NK-92 (cell line): Measurements from ENCODE around the gene KCNJ6.
"Not testable (repeated sequence)": the region's sequence is repeated elsewhere in the genome, so short reads cannot be mapped to it uniquely, and the experiment has no call there.

ENCODE experiments used
- DNase-seq: peaks from one replicate; lab custom pipeline; 2025; ENCODE audit not compliant: unreplicated experiment; lab: John Stamatoyannopoulos, UW

Gene KCNJ6

DNA sequence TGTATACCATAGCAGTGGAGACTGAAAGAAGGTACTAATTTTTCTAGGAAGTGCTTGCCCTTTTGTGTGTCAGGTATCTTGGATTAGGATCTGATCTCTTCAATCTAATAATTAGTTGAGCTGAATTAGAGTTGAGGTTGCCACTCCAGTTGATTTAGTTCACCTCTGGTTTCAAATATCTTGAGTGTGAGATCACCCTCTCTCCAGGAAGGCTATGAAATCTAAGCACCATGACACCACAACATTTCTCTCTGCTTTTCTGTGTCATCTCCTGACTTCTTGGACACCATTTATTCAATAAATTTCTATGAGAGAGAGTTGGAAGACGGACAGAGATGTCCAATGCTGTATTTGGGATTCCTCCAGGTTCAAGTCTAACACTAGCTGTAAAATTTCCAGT lies 336.9 kb downstream of the KCNJ6 start:
- no peak for DNase-seq

GRCh38 chr21:37578471-37579126 lies 337.7 kb downstream of the KCNJ6 start:
- no peak for DNase-seq

- DNase-seq = not testable (repeated sequence)
Observed at GRCh38 chr21:37576929-37577328, 339.3 kb downstream of the KCNJ6 start.

- DNase-seq = no peak
Observed at GRCh38 chr21:37575580-37575979, 340.7 kb downstream of the KCNJ6 start.

- no peak for DNase-seq
Observed at GRCh38 chr21:37574751-37575150, 341.5 kb downstream of the KCNJ6 start.

GRCh38 chr21:37574316-37574715 lies 341.9 kb downstream of the KCNJ6 start:
- no peak for DNase-seq

GRCh38 chr21:37571442-37571841 lies 344.8 kb downstream of the KCNJ6 start:
- no peak for DNase-seq

GRCh38 chr21:37568916-37569315 lies 347.3 kb downstream of the KCNJ6 start:
- DNase-seq = no peak

- DNase-seq = no peak
Observed at GRCh38 chr21:37568415-37568814, 347.8 kb downstream of the KCNJ6 start.

- DNase-seq = no peak
Observed at GRCh38 chr21:37566790-37567615, 349.3 kb downstream of the KCNJ6 start.

DNA sequence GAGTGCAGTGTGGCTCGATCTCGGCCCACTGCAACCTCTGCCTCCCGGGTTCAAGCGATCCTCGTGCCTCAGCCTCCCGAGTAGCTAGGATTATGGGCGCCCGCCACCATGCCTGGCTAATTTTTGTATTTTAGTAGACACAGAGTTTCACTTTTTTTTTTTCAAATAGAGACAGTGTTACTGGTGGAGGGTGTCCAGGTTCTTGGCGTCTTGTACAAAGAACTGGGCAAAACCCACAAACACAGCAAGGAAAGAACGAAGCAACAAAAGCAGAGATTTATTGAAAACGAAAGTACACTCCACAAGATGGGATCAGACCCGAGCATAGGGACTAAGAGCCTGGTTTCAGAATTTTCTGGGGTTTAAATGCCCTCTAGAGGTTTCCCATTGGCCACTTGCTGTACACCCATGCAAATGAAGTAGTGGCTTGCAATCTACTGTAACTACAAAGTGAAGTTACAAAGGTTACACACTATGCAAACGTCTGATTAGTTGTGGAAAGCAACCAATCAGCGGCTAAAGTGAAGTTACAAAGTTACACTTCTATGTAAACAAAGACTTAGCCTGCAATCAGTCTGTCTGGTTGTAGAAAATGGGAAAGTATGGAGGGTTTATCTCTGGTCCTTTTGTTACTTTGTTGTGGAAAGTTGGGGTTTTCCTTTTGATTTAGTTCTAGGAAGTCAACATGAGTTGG lies 350.6 kb downstream of the KCNJ6 start:
- DNase-seq = no peak

DNA sequence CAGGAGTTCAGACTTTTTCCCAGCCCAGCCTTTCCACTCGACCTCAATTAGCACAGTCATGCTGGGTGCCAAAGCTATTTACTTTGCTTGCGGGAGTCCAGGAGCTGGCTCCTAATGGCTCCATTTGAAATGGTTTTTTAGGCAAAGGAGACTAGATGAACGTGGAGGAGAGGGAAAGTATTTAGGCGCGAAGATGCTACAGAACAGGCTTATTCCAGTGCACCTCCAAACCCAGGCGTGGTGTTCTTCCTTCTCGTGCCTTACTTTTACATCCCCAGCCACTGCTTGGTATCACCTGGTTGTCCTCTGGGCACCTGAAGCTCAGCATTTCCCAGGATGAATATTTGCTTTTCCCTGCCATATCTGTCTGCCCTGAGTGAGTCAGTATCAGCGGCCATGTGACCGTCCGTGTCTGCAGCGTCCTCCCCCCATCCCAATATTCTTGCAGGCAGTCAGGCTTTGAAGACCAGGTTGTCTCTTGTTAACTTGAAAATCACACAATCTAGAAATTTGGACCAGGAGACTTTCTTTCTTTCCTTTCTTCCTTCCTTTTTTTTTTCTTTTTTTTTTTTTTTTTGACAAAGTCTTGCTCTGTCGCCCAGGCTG lies 351.2 kb downstream of the KCNJ6 start:
- DNase-seq = no peak

- DNase-seq = no peak
Observed at GRCh38 chr21:37564341-37564923, 351.8 kb downstream of the KCNJ6 start.

DNA sequence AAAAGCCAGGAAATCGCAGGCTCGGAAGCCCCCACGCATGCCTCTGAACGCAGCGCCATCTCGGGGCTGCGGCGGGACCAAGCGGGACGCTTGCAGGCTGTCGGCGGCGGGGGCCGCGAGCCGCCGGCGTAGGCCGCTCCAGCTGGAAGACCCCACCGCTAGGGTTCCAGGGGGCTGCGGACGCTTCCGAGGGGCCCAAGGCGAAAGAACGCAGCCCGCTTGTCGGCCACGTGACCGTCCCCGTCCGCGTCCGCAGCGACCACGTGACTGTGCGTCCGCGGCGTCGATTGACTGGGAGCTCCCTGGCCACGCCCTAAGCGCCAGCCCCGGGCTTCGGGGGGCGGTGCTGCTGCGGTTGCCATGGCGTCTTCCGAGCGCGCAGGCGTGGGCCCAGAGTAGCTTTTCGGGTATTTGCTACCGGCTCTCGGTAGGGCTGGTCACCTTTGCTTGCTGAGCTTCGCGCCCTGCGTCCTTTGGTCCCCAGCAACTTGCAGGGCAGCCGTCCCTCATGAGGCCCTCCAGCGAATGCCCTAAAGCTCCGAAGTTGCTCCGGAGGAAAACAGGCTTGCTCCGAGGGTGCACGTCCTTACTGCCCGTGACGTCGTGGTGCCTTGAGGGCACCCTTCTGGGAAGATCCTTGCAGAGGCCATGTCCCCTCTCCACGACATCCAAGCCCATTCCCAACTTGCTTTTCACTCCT lies 352.5 kb downstream of the KCNJ6 start:
- peak; percentile 47 for DNase-seq

- DNase-seq = no peak
Observed at GRCh38 chr21:37562920-37563640, 353.2 kb downstream of the KCNJ6 start.

- DNase-seq = no peak
Observed at GRCh38 chr21:37561941-37562919, 354.0 kb downstream of the KCNJ6 start.

GRCh38 chr21:37561506-37561905 lies 354.8 kb downstream of the KCNJ6 start:
- DNase-seq = no peak

- no peak for DNase-seq
Observed at GRCh38 chr21:37560385-37560784, 355.9 kb downstream of the KCNJ6 start.
